Thyroid gland (tissue), 4 donors: ENCODE measurements around the gene PDXK. TPM values are rescaled to one million over a fixed set of nuclear protein-coding genes. Genes with fewer than 3 reads are reported as not detected.

Experiments used
- DNase-seq, 2 donors: peaks; one replicate each; pipeline ENCODE4 v3.0.0-alpha.2; 2019
- H3K27ac ChIP-seq, 3 donors: fragments of 200-600 bp; sonication (generic); 1 replicate in 2 of 3; 2 replicates in 1 of 3; pipeline ENCODE4 v1.5.1; 2016 to 2019; ENCODE audit warnings: mild to moderate bottlenecking in 1 of 3, moderate library complexity in 1 of 3
- H3K27me3 ChIP-seq: fragments of 200-600 bp; sonication (generic); one replicate; pipeline ENCODE4 v1.5.1; 2019
- H3K36me3 ChIP-seq, 2 donors: fragments of 200-600 bp; sonication (generic); one replicate each; pipeline ENCODE4 v1.5.1; 2016 to 2019
- H3K4me1 ChIP-seq, 2 donors: fragments of 200-600 bp; sonication (generic); one replicate each; pipeline ENCODE4 v1.5.1; 2017 to 2019
- H3K4me3 ChIP-seq, 3 donors: fragments of 200-600 bp; sonication (generic); replicated peaks in 1 of 3; 1 replicate in 2 of 3; 2 replicates in 1 of 3; pipeline ENCODE4 v1.5.1; 2016; ENCODE audit warnings: mild to moderate bottlenecking in 1 of 3
- H3K9me3 ChIP-seq: fragments of 200-600 bp; sonication (generic); one replicate; pipeline ENCODE4 v1.5.1; 2017
- POLR2A ChIP-seq, 2 donors: fragments of 450-650 bp; IDR thresholded peaks; one replicate each; pipeline ENCODE4 v1.6.1; 2017; ENCODE audit warnings: antibody characterized with exemption in 2 of 2, mild to moderate bottlenecking in 2 of 2, moderate library complexity in 1 of 2
- WGBS, 2 donors: methylation state at CpG; one replicate each; pipeline ENCODE4 v1.1.5; 2017; 5-methylcytosine and 5-hydroxymethylcytosine counted together
- intact Hi-C: fragments of 100-400 bp; cut with DNase I; formaldehyde crosslinking; loops from one replicate; pipeline ENCODE4 v1.15.1; 2023
- total RNA-seq, 4 donors: library from RNA; depleted of rRNA; stranded (reverse); fragments of >200 nt; gene quantifications; one replicate each; pipeline ENCODE4 v1.2.3, GENCODE V29; 2016
- TF ChIP-seq, protein P1 (sequence below), 6 experiments: fragments of 200-600 bp in 3 of 6; fragments of 450-650 bp in 3 of 6; sonication (generic) in 3 of 6; IDR thresholded peaks; one replicate each; pipeline ENCODE4 v1.5.1; 2016 to 2019; ENCODE audit warnings: antibody characterized with exemption in 6 of 6, mild to moderate bottlenecking in 2 of 6, inconsistent platforms in 1 of 6, moderate library complexity in 1 of 6

PDXK gene
- total RNA-seq, 4 donors from 2014 or later, result 70.6 to 95.5 (median 92.4) TPM

DNA sequence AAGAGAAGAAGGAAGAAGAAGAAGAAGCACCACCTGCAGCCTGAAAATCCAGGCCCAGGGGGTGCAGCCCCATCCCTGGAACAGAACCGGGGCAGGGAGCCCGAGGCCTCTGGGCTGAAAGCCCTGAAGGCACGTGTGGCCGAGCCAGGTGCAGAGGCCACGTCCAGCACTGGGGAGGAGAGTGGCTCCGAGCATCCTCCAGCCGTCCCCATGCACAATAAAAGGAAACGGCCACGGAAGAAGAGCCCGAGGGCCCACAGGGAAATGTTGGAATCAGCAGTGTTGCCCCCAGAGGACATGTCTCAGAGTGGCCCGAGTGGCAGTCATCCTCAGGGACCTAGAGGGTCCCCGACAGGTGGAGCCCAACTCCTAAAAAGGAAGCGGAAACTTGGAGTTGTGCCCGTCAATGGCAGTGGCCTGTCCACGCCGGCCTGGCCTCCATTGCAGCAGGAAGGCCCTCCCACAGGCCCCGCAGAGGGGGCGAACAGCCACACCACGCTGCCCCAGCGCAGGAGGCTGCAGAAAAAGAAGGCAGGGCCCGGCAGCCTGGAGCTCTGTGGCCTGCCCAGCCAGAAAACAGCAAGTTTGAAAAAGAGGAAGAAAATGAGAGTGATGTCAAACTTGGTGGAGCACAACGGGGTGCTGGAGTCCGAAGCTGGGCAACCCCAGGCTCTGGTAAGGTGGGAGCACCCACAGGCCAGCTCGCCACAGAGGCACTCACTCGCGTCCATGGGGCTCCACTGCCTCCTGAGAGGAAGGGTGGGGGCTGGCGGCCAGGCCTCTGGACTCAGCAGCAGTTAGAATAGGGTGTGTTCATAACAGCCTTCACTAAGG is 31.1 kb upstream of the PDXK start:
- intact Hi-C loops, result no loop called here
- H3K4me3 ChIP-seq, result no peak overlapping the region
- peaks cover 55 to 85% of the 10 kb centered on the region in 2 donors for H3K36me3 ChIP-seq
- WGBS, 2 donors, result 81 to 87% methylated on average over 20 to 27 of the region's 27 CpGs
- H3K27me3 ChIP-seq, result no peaks in the 10 kb centered on the region
- TF ChIP-seq, protein P1, sequence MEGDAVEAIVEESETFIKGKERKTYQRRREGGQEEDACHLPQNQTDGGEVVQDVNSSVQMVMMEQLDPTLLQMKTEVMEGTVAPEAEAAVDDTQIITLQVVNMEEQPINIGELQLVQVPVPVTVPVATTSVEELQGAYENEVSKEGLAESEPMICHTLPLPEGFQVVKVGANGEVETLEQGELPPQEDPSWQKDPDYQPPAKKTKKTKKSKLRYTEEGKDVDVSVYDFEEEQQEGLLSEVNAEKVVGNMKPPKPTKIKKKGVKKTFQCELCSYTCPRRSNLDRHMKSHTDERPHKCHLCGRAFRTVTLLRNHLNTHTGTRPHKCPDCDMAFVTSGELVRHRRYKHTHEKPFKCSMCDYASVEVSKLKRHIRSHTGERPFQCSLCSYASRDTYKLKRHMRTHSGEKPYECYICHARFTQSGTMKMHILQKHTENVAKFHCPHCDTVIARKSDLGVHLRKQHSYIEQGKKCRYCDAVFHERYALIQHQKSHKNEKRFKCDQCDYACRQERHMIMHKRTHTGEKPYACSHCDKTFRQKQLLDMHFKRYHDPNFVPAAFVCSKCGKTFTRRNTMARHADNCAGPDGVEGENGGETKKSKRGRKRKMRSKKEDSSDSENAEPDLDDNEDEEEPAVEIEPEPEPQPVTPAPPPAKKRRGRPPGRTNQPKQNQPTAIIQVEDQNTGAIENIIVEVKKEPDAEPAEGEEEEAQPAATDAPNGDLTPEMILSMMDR (IDR thresholded peaks at IDR 0.05), result no peak
- no peak for TF ChIP-seq POLR2A (IDR thresholded peaks at IDR 0.05)
- H3K27ac ChIP-seq, result no peak overlapping the region
- H3K9me3 ChIP-seq, result no peaks in the 10 kb centered on the region
- no peak for DNase-seq
- no peaks in the 10 kb centered on the region for H3K4me1 ChIP-seq

DNA sequence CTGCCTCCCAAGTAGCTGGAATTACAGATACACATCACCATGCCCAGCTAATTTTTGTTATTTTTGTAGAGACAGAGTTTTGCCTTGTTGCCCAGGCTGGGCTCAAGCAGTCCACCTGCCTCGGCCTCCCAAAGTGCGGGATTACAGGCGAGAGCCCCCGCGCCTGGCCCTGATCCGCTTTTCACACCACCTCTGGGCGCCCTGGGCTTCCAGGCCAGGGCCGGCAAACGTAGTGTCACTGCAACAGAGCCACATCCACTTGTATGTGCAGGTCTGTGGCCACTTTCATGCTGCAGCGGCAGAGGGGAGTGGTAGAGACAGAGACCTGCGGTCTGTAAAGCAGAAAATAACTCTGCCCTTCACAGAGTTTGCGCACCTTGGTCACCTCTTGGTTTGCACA is 30.0 kb upstream of the PDXK start:
- Histone ChIP-seq H3K4me3 (no peak overlapping the region), H3K9me3 (no peaks in the 10 kb centered on the region), H3K4me1 (no peaks in the 10 kb centered on the region), H3K36me3 (peaks cover 53 to 84% of the 10 kb centered on the region in 2 donors), H3K27ac (no peak overlapping the region), H3K27me3 (no peaks in the 10 kb centered on the region)
- 93 to 99% methylated on average over 10 to 12 of the region's 12 CpGs for WGBS, 2 donors
- TF ChIP-seq POLR2A (IDR thresholded peaks at IDR 0.05), result no peak
- DNase-seq, result no peak
- intact Hi-C loops, result no loop called here

DNA sequence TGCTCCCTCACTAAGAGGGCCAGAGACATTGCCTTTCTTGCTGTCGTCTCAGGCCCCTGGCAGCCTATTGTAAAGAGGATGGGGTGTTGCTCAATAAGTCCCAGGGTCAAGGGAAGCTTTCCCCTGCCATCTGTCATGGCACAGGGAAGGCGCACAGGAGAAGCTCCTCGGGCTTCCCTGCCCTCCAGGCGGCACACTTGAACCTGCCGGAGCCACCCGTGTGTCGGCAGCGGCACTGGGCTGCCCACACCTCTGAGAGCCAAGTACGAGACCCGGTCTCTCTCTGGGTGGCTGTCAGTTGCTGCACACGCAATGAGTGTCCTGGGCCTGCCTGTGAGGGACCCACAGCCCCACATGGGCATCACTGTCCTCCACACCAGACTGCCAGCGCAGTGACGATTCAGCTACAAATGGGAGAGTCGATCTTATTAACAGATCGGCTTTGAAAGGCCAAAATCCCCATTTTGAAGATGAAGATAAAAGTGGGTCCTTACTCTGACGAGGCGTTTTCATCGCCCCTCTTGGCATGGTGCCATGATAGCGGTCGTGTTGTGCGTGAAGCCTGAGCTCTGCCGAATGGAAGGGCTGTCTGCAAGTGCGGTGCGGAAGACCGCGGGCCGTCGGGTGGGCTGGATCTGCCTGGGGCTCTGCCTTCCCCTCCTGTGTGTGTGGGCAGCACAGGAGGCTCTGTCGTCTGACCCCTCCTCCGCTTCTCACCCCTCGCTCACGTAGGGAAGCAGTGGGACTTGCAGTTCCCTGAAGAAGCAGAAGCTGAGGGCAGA is 29.2 kb upstream of the PDXK start:
- H3K4me1 ChIP-seq, result no peaks in the 10 kb centered on the region
- 93 to 94% methylated on average over 20 to 29 of the region's 32 CpGs for WGBS, 2 donors
- no peak overlapping the region for H3K4me3 ChIP-seq
- H3K27ac ChIP-seq, result no peak overlapping the region
- H3K27me3 ChIP-seq, result no peaks in the 10 kb centered on the region
- no peaks in the 10 kb centered on the region for H3K9me3 ChIP-seq
- TF ChIP-seq, protein P1 (IDR thresholded peaks at IDR 0.05), result no peak
- TF ChIP-seq POLR2A (IDR thresholded peaks at IDR 0.05), result no peak
- H3K36me3 ChIP-seq, result peaks cover 53 to 82% of the 10 kb centered on the region in 2 donors
- intact Hi-C loops, result no loop called here
- no peak for DNase-seq

DNA sequence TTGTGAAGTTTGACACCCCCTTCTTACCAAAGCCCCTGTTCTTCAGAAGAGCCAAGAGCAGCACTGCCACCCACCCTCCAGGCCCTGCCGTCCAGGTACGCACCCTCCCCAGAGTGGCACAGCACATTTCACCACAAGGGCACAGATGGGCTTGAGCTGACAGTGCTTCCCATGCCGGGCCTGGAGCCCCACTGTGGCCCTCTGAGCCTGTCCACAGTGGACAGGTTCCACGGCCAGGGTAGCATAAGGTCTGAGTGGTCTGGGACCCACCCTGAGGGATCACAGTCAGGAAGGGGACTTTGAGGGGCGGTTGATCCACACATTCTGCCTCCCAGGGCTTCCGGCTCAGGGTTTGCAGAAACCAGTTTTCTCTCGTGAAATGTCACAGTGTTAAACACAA is 28.6 kb upstream of the PDXK start:
- DNase-seq, result no peak
- Histone ChIP-seq H3K27ac (no peak overlapping the region), H3K9me3 (no peaks in the 10 kb centered on the region), H3K27me3 (no peaks in the 10 kb centered on the region), H3K36me3 (peaks cover 47 to 77% of the 10 kb centered on the region in 2 donors), H3K4me3 (no peak overlapping the region), H3K4me1 (no peaks in the 10 kb centered on the region)
- 90 to 97% methylated on average over 2 to 6 of the region's 7 CpGs for WGBS, 2 donors
- intact Hi-C loops, result no loop called here
- TF ChIP-seq, protein P1 (IDR thresholded peaks at IDR 0.05), result no peak
- TF ChIP-seq POLR2A (IDR thresholded peaks at IDR 0.05), result no peak

DNA sequence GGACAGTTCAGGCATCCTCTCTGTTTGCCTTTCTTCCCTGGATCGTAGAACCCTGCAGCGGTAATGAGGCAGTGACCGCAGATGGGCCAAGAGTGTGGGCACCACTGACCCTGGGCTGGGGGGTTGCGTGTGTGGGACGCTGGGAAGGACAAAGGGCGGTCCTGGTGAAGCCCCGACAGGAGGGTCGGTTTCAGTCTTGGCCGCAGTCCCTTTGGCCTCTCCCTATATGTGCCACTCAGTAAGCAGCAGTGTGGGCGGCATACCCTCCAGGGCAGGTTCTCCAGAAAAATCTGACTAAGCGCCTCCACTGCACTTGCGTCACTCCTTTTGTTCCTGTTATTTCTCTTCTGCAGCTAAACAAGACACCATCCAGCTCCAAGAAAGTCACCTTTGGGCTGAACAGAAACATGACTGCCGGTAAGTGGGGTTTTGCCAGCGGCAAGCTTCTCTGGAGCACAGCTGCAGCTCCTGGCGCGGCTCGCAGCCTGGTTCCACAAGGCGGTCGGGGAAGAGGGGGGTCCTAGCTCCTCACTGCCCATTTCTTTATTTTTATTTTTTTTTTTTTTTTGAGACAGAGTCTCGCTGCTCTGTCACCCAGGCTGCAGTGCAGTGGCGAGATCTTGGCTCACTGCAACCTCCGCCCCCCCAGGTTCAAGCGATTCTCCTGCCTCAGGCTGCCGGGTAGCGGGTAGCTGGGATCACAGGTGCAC is 27.7 kb upstream of the PDXK start:
- Histone ChIP-seq H3K27ac (no peak overlapping the region), H3K4me1 (no peaks in the 10 kb centered on the region), H3K36me3 (peaks cover 38 to 70% of the 10 kb centered on the region in 2 donors), H3K9me3 (no peaks in the 10 kb centered on the region), H3K4me3 (no peak overlapping the region), H3K27me3 (no peaks in the 10 kb centered on the region)
- WGBS, 2 donors, result 97% methylated on average over 25 of the region's 25 CpGs
- TF ChIP-seq, protein P1 (IDR thresholded peaks at IDR 0.05), result no peak
- no peak for TF ChIP-seq POLR2A (IDR thresholded peaks at IDR 0.05)
- DNase-seq, result no peak
- intact Hi-C loops, result no loop called here
